Vagina (tissue), 2 donors: ENCODE measurements around the gene NRG3.

ENCODE experiments used
- CTCF ChIP-seq, 3 experiments: fragments of 450-650 bp in 2 of 3; fragments of 200-600 bp in 1 of 3; sonication (generic) in 1 of 3; IDR thresholded peaks; one replicate each; pipeline ENCODE4 v1.5.1; 2017 to 2019; ENCODE audit warnings: antibody characterized with exemption in 3 of 3, mild to moderate bottlenecking in 2 of 3, moderate library complexity in 2 of 3
- POLR2A ChIP-seq, 2 donors: fragments of 450-650 bp; IDR thresholded peaks; one replicate each; pipeline ENCODE4 v1.6.1; 2017; ENCODE audit warnings: antibody characterized with exemption in 2 of 2, mild to moderate bottlenecking in 2 of 2, moderate library complexity in 2 of 2

GRCh38 chr10:82544377-82544776 is 669.4 kb downstream of the NRG3 start:
- TF ChIP-seq POLR2A (IDR thresholded peaks at IDR 0.05): no peak
- no peak for TF ChIP-seq CTCF (IDR thresholded peaks at IDR 0.05)
